Right kidney (tissue), 1 donor: Measurements from ENCODE around the gene THAP10.
"Not testable (repeated sequence)": the region's sequence is repeated elsewhere in the genome, so short reads cannot be mapped to it uniquely, and the experiment has no call there.

Experiments
- DNase-seq: peaks from one replicate; pipeline ENCODE4 v3.0.0-alpha.2; 2016

THAP10 gene

GRCh38 chr15:70879401-70879800, 12.8 kb downstream of the THAP10 start:
- DNase-seq = no peak

DNA sequence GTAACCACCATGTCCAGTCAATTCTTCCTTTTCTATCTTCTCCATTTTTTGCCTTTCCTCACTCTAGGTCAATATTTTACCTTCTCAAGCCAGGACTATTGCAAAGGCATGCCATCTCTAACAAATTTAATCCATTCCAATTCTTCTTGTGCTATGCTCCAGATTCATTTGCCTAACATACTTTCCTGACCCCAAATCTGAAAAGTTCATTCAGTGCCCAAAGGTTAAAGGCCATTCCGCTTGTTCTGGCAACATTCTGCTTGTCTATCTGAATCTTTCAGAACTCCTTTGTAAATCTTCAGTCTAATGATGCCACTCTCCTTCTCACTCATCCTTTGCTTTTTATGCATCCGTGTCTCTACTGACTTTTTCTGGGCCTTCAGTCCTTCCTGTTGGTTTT, 15.6 kb downstream of the THAP10 start:
- no peak for DNase-seq

DNA sequence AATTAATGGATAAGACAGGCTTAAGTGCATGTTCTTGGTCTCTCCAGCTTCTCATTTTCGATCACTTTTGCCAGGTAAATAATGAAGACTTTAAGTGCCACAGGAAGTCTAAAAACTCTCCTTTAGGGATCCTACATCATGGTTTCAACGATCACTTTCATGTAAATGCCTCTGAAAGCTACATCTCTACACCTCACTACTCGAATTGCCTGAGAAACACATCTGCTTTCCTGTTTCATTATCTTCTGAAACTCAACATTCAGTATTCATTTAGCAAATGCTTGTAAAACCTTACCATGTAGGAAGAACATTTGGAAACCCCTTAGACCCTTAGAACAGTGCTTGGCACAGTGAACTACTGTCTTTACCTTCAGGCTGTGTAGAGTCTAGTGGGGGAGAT, 16.2 kb downstream of the THAP10 start:
- no peak for DNase-seq

GRCh38 chr15:70875001-70875782, 17.0 kb downstream of the THAP10 start:
- no peak for DNase-seq

- DNase-seq = no peak
These were observed 18.8 kb downstream of the THAP10 start for GRCh38 chr15:70873232-70874054.

GRCh38 chr15:70871490-70871889, 20.7 kb downstream of the THAP10 start:
- not testable (repeated sequence) for DNase-seq

GRCh38 chr15:70870051-70870450, 22.2 kb downstream of the THAP10 start:
- DNase-seq = no peak

DNA sequence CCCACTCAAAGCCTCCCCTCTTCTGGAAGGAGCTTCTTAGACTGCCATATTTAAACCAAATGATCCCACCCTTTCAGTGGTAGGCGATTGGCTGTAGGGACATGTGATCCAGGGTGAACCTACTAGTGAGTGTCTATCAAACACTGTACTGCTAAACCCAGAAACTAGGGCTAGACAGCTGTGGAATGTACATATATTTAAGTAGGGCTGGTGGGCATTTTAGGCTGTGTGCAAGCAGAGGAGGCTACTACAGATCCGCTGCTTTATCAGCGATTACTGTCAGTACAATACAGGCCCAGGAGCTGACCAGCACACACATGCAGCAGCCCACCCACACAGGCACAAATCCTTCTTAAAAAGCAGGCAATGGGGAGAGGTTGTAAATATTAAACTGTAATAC, 22.9 kb downstream of the THAP10 start:
- DNase-seq = no peak

DNA sequence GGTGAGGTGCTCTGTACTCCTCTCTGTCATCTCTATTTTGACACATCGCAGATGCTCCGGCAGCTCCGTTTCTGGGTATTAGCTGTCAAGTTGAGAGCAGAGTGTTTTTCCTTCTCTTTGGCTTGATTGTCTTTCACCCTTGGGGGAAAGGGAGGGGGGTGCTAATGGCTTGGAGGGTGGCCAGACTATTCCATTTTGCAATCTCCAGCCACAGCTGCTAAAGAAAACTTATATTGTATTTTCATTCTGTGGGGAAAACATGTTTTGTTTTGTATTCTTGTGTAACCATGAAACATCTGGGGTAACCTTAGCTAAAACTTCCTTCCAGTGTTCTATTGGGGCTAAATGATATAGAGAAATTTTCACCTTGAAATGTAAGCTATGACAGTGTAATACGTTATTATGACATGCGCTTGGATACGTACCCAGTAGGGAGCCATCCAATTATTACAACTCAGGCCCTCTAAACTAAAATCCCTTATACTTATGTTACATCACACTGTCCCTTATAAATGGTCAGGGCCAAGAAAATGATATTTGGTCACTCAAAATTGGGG, 24.2 kb downstream of the THAP10 start:
- DNase-seq = no peak

DNA sequence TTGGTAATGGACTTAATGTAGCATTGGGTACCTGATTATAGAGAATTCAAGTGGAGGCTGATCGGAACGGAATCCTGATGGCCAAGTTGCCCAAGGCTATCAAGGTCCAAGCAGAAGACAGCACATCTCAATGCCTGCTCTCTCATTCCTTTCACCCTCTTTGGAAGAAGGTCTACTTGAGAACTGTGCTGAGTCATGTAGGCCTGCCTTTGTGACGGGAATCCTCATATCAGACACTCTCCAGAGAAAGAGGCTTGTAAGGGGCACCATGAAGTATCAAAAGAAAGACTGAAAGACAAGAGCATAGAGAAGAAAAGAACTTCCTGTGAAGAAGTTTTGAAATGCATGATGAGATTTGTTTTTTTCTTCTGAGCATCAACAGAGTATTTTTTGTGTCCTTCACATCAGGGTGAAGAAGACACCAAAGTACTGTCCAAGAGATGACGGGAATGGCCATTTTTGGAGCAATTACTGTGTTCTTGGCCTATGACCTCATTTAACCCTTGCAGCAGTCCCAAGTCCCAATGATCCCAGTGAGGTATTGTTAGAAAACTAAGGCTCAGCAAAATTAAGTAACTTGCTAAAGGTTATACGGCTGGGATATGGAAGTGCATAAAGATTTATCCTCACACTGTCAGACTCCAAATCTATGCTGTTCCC, 25.1 kb downstream of the THAP10 start:
- DNase-seq = no peak

DNA sequence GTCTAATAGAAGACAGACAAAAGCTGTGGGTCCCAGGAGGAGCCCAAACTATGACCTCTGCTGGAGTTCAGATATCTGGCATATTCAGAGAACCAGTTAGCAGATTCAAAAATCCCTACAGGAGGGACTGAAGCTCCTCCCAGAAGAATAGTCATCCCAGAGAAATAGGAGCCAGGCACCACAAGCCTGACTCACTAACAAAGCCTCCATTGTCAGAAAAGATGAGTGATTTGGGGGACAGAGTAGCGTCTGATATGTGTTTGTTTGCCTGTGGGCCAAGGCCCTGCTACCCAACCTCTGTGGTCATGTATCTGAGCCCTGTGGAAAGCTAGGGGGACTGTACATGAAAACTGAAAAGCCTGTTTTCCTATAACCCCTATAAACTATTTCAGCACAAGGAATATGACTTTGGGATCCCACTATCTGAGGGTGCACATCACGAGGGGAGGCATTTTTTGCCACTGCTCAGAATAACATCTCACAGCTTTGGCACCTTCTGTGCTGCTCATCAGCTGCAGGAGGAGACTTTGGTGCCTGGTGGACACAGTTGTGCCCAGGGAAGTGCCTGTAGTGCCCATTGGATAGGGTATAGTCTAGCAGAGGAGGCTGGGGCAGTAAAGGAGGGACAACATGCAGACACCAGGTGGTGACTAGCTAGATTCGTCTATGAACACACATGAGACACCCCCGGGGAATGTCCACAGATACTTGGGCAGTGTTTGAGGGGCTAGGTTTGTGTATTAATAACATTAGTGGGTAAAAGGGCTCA, 28.6 kb downstream of the THAP10 start:
- DNase-seq = no peak

GRCh38 chr15:70859998-70860397, 32.2 kb downstream of the THAP10 start:
- no peak for DNase-seq

- no peak for DNase-seq
These were observed 32.8 kb downstream of the THAP10 start for GRCh38 chr15:70859322-70859908.

- DNase-seq = not testable (repeated sequence)
These were observed 33.5 kb downstream of the THAP10 start for GRCh38 chr15:70858614-70859321.

- no peak for DNase-seq
These were observed 34.5 kb downstream of the THAP10 start for GRCh38 chr15:70857562-70858285.

DNA sequence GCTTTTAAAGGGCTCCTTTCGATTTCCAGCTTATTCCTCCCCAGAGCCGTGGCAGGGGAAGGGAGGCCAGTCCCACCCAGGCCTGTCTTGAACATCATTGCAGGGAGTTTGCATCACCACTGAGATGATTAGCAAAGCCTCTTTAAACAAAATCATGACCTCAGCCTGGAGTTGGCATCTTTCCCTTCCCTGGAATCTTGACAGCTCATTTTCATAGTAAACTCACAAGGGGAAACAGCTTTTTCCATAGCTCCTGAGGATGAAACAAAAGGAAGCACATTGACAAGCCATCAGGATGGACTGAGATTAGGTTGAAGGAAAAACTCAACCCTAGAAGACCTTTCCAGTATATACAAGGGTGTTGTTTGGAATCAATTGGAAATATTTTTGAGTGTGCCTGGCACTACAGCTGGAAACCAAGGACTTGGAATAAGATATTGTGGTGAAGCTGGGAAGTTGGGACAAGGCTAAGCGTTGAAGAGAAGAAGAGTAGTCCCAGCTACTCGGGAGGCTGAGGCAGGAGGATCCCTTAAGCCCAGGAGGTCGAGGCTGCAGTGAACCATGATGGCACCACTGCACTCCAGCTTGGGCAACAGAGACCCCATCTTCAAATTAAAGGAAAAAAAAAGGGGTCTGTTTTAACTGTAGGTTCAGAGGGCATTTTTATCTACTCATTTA, 35.2 kb downstream of the THAP10 start:
- DNase-seq = no peak

DNA sequence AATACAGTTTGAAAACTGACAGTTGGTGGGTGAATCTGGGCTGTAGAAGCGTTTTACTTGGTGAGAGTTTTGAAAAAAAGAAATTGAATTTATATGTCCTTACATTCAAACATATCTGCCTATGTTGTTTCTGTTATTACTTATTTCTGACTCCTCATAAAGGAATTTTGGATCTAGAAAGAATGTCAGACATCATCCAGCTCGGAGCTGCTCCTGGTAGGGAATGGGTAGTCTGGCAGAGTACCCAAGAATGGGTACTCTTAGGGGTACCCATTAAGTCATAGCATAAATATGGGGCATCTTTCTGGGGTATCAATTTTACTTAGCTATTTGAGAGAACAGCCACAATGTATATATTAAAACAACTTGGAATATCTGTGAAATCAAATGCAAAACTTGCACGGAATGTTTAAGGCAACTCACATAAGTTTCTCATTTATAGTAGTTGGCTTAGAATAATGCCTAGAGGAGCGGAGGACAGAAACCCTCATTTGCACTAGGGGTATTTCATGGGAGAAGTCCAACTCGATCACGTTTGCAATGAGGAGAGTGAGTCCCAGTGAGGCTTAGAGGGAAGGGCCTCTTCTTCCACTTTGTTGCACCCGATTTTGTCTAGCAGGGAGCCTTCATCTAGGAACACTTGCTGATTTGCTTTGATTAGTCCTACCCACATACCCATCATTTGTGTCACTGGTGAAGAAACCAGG, 35.9 kb downstream of the THAP10 start:
- no peak for DNase-seq

DNA sequence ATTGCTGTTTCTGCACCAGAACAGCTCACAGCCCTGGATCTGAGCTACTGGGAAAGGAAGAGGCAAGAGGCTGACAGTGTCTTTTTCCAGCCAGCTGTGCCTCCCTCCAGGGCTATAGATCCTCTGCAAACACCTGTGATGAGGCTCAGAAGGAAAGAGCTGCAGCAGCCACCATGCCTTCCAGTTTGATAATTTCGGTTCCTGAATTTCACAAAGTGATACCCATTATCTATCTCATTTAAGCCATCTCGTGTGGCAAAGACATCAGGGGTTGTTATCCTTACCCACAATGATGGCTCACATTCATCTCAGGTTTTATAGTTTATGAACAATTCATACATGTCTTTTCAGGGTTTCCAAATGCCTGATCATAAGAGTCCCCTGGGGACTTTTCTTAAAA, 36.5 kb downstream of the THAP10 start:
- DNase-seq = no peak

GRCh38 chr15:70854666-70854976, 37.6 kb downstream of the THAP10 start:
- no peak for DNase-seq
